Sigmoid colon (tissue), 7 donors: ENCODE results near the gene CTNS. TPM values are rescaled to one million over a fixed set of nuclear protein-coding genes. Genes with fewer than 3 reads are reported as not detected.

Experiments
- DNase-seq: peaks from one replicate; pipeline ENCODE4 v3.0.0-alpha.2; 2019
- H3K27ac ChIP-seq, 4 donors: fragments of 200-600 bp; sonication (generic); one replicate each; pipeline ENCODE4 v1.5.1; 2016 to 2019; ENCODE audit warnings: mild to moderate bottlenecking in 1 of 4
- H3K27me3 ChIP-seq, 3 donors: fragments of 200-600 bp; sonication (generic); one replicate each; pipeline ENCODE4 v1.5.1; 2019; ENCODE audit warnings: mild to moderate bottlenecking in 1 of 3
- H3K36me3 ChIP-seq, 4 donors: fragments of 200-600 bp; sonication (generic); one replicate each; pipeline ENCODE4 v1.5.1; 2016 to 2019
- H3K4me1 ChIP-seq, 4 donors: fragments of 200-600 bp; sonication (generic); one replicate each; pipeline ENCODE4 v1.5.1; 2017 to 2019
- H3K4me3 ChIP-seq, 4 donors: fragments of 200-600 bp; sonication (generic); one replicate each; pipeline ENCODE4 v1.5.1; 2017 to 2019; ENCODE audit warnings: mild to moderate bottlenecking in 2 of 4, moderate library complexity in 1 of 4
- H3K9me3 ChIP-seq, 4 donors: fragments of 200-600 bp in 3 of 4; sonication (generic) in 3 of 4; one replicate each; pipeline versions ENCODE4 v1.5.1 to v1.6.1; 2013 to 2019
- EP300 ChIP-seq, 4 donors: sonication (generic); formaldehyde crosslinking; IDR thresholded peaks; one replicate each; pipeline ENCODE4 v1.6.1; 2017; ENCODE audit warnings: antibody characterized with exemption in 4 of 4
- POLR2A ChIP-seq, 2 donors: fragments of 450-650 bp; IDR thresholded peaks; one replicate each; pipeline ENCODE4 v1.6.1; 2016; ENCODE audit warnings: antibody characterized with exemption in 2 of 2, mild to moderate bottlenecking in 2 of 2, moderate library complexity in 2 of 2
- POLR2AphosphoS5 ChIP-seq, 4 donors: sonication (generic); formaldehyde crosslinking; IDR thresholded peaks; one replicate each; pipeline ENCODE4 v1.6.1; 2017; ENCODE audit warnings: antibody characterized with exemption in 4 of 4
- WGBS, 2 donors: extraction: QIAGEN DNeasy Blood & Tissue Kit; methylation state at CpG; one replicate each; pipeline ENCODE4 v1.1.7; 2013; 5-methylcytosine and 5-hydroxymethylcytosine counted together
- intact Hi-C: fragments of 100-400 bp; cut with DNase I; formaldehyde crosslinking; loops from one replicate; pipeline ENCODE4 v1.15.1; 2023
- polyA plus RNA-seq, 3 donors: library from polyadenylated mRNA; stranded (reverse); fragments of 200-250 nt; gene quantifications; one replicate each; pipeline ENCODE4 v1.2.3, GENCODE V29; 2013
- total RNA-seq, 4 donors: library from RNA; depleted of rRNA; stranded (reverse); fragments of >200 nt; gene quantifications; one replicate each; pipeline ENCODE4 v1.1.0, GENCODE V29; 2016
- TF ChIP-seq, protein P1 (sequence below), 4 experiments: fragments of 450-650 bp in 3 of 4; fragments of 200-600 bp in 1 of 4; IDR thresholded peaks; one replicate each; pipeline ENCODE4 v1.5.1; 2016 to 2019; ENCODE audit warnings: antibody characterized with exemption in 4 of 4, mild to moderate bottlenecking in 3 of 4, moderate library complexity in 2 of 4
- donor health status: healthy with polysubstance abuse.
- donor health status: Bipolar disorder and iron deficiency.
- donor health status: healthy.

CTNS gene
- total and polyA plus RNA-seq, 7 donors, result 1.8 to 26.0 (median 13.3) TPM

DNA sequence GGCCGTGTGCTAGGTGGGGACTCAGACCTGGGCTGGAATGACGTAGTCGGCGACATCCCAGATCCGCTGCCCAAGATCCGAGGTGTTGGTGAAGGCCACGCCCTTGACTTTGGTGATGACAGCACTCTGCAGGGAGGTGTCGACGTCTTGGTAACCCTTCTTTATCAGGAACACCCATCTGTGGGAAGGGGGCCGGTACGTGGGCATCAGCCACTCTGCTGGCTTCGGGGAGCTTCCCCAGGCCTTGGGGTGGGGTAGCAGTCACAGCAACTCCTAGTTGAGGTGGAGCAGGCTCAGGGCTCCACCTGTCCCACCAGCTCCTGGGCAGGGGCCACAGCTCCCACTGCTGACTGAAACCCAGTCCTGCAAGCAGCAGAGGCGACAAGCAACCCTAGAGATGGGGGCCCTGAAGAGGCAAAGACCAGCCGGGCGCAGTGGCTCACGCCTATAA lies 55.1 kb downstream of the CTNS start:
- Histone ChIP-seq H3K27ac (no peak overlapping the region), H3K27me3 (peaks cover 12 to 76% (median 70%) of the 10 kb centered on the region in 3 donors), H3K4me1 (peaks cover 0 to 18% (median 15%) of the 10 kb centered on the region in 4 donors), H3K4me3 (no peak overlapping the region), H3K36me3 (no peaks in the 10 kb centered on the region), H3K9me3 (no peaks in the 10 kb centered on the region)
- WGBS, 2 donors, result 72 to 87% methylated on average over 16 of the region's 16 CpGs
- intact Hi-C loops, result no loop called here
- DNase-seq, result no peak
- TF ChIP-seq POLR2A (IDR thresholded peaks at IDR 0.05), result no peak
- no peak for TF ChIP-seq EP300 (IDR thresholded peaks at IDR 0.05)
- TF ChIP-seq POLR2AphosphoS5 (IDR thresholded peaks at IDR 0.05), result no peak
- TF ChIP-seq, protein P1, sequence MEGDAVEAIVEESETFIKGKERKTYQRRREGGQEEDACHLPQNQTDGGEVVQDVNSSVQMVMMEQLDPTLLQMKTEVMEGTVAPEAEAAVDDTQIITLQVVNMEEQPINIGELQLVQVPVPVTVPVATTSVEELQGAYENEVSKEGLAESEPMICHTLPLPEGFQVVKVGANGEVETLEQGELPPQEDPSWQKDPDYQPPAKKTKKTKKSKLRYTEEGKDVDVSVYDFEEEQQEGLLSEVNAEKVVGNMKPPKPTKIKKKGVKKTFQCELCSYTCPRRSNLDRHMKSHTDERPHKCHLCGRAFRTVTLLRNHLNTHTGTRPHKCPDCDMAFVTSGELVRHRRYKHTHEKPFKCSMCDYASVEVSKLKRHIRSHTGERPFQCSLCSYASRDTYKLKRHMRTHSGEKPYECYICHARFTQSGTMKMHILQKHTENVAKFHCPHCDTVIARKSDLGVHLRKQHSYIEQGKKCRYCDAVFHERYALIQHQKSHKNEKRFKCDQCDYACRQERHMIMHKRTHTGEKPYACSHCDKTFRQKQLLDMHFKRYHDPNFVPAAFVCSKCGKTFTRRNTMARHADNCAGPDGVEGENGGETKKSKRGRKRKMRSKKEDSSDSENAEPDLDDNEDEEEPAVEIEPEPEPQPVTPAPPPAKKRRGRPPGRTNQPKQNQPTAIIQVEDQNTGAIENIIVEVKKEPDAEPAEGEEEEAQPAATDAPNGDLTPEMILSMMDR (IDR thresholded peaks at IDR 0.05), result no peak

DNA sequence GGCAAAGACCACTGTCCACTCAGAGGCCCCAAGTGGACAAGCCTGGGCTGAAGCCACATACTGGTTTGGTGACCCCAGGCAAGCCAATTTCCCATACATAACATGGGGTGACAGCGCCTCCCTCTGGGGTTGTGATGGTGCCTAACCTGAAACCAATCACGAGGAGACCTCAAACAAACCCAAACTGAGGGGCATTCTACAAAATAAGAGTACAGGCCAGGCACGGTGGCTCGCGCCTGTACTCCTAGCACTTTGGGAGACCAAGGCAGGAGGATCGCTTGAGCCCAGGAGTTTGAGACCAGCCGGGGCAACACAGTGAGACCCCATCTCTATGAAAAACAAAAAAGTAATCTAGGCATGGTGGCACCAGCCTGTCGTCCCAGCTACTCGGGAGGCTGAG lies 55.8 kb downstream of the CTNS start:
- intact Hi-C loops, result no loop called here
- Histone ChIP-seq H3K27ac (no peak overlapping the region), H3K4me3 (no peak overlapping the region), H3K27me3 (peaks cover 12 to 83% (median 77%) of the 10 kb centered on the region in 3 donors), H3K4me1 (peaks cover 0 to 18% (median 15%) of the 10 kb centered on the region in 4 donors), H3K36me3 (no peaks in the 10 kb centered on the region), H3K9me3 (no peaks in the 10 kb centered on the region)
- WGBS, 2 donors, result 82 to 87% methylated on average over 9 of the region's 9 CpGs
- no peak for DNase-seq
- no peak for TF ChIP-seq POLR2A (IDR thresholded peaks at IDR 0.05)
- no peak for TF ChIP-seq EP300 (IDR thresholded peaks at IDR 0.05)
- TF ChIP-seq, protein P1 (IDR thresholded peaks at IDR 0.05), result no peak
- no peak for TF ChIP-seq POLR2AphosphoS5 (IDR thresholded peaks at IDR 0.05)

GRCh38 chr17:3693141-3693540 lies 56.6 kb downstream of the CTNS start:
- WGBS, 2 donors, result 53 to 56% methylated on average over 4 of the region's 4 CpGs
- TF ChIP-seq POLR2AphosphoS5 (IDR thresholded peaks at IDR 0.05), result no peak
- no peak for TF ChIP-seq POLR2A (IDR thresholded peaks at IDR 0.05)
- intact Hi-C loops, result no loop called here
- peaks cover 11 to 87% (median 77%) of the 10 kb centered on the region in 3 donors for H3K27me3 ChIP-seq
- no peak overlapping the region for H3K27ac ChIP-seq
- DNase-seq, result no peak
- H3K4me1 ChIP-seq, result peaks cover 0 to 18% (median 15%) of the 10 kb centered on the region in 4 donors
- H3K36me3 ChIP-seq, result no peaks in the 10 kb centered on the region
- no peak overlapping the region for H3K4me3 ChIP-seq
- H3K9me3 ChIP-seq, result peaks cover 0 to 5% (median under 1%) of the 10 kb centered on the region in 4 donors

DNA sequence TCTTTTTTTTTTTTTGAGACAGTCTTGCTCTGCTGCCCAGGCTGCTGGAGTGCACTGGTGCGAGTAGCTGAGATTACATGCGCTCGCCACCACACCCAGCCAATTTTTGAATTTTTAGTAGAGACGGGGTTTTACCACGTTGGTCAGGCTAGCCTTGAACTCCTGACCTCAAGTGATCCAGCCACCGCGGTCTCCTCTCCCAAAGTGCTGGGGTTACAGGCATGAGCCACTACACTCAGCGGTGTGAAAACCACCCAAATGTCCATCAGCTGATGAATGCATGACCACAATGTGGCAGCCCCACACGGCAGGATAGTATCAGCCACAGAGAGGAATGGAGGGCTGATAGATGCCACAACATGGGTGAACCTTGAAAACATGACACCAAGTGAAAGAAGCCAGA lies 57.3 kb downstream of the CTNS start:
- peaks cover 0 to 5% (median 2%) of the 10 kb centered on the region in 4 donors for H3K9me3 ChIP-seq
- no peak for DNase-seq
- intact Hi-C loops, result no loop called here
- WGBS, 2 donors, result 56 to 59% methylated on average over 9 of the region's 9 CpGs
- peaks cover 0 to 18% (median 15%) of the 10 kb centered on the region in 4 donors for H3K4me1 ChIP-seq
- no peaks in the 10 kb centered on the region for H3K36me3 ChIP-seq
- no peak overlapping the region for H3K27ac ChIP-seq
- TF ChIP-seq EP300 (IDR thresholded peaks at IDR 0.05) (no peak), POLR2AphosphoS5 (IDR thresholded peaks at IDR 0.05) (no peak)
- TF ChIP-seq, protein P1 (IDR thresholded peaks at IDR 0.05), result no peak
- no peak overlapping the region for H3K4me3 ChIP-seq
- peaks cover 8 to 81% (median 74%) of the 10 kb centered on the region in 3 donors for H3K27me3 ChIP-seq

- WGBS, 2 donors, result 9 to 10% methylated on average over 17 of the region's 17 CpGs
- peaks cover 0 to 5% (median 2%) of the 10 kb centered on the region in 4 donors for H3K9me3 ChIP-seq
- intact Hi-C loops, result no loop called here
- TF ChIP-seq EP300 (IDR thresholded peaks at IDR 0.05) (no peak), POLR2A (IDR thresholded peaks at IDR 0.05) (no peak), POLR2AphosphoS5 (IDR thresholded peaks at IDR 0.05) (no peak)
- TF ChIP-seq, protein P1 (IDR thresholded peaks at IDR 0.05), result no peak
- no peaks in the 10 kb centered on the region for H3K36me3 ChIP-seq
- no peak overlapping the region for H3K27ac ChIP-seq
- peaks cover 8 to 78% (median 63%) of the 10 kb centered on the region in 3 donors for H3K27me3 ChIP-seq
- H3K4me1 ChIP-seq, result peaks cover 0 to 18% (median 15%) of the 10 kb centered on the region in 4 donors
- H3K4me3 ChIP-seq, result peak overlapping the region in 3 of 4 donors; percentile 16 to 54 (median 50)
- no peak for DNase-seq
Observed at GRCh38 chr17:3695129-3695722, 58.7 kb downstream of the CTNS start.
